Effector CD8-positive, alpha-beta T cell (primary cell): ENCODE results near the gene PRKRA.
A peak's percentile ranks its signal among the peaks of the same experiment; 100 is the strongest.
"Not testable (repeated sequence)": the region's sequence is repeated elsewhere in the genome, so short reads cannot be mapped to it uniquely, and the experiment has no call there.

Experiments
- DNase-seq: peaks from one replicate; lab custom pipeline; 2025; lab: John Stamatoyannopoulos, UW
- total RNA-seq, 4 experiments: gene quantifications; one replicate each; lab custom pipeline; 2026; lab: John Stamatoyannopoulos, UW

PRKRA gene
- 37.7 to 55.0 (median 44.1) reads per million in 4 experiments for total RNA-seq

GRCh38 chr2:178450774-178451525 is at the start of gene PRKRA, which contains the start of gene PJVK:
PRKRA (minus strand) TSS chr2:178451175; CDS start chr2:178451030, 145 bp downstream.
PJVK (plus strand) TSS chr2:178451378; CDS start chr2:178453410, 2,032 bp downstream.
- peak; percentile 91 for DNase-seq

GRCh38 chr2:178499640-178500039 is 48.7 kb upstream of the PRKRA start:
- DNase-seq: no peak

GRCh38 chr2:178498137-178498536 is 47.2 kb upstream of the PRKRA start:
- DNase-seq: no peak

- no peak for DNase-seq
Observed at GRCh38 chr2:178496049-178496448, 45.1 kb upstream of the PRKRA start.

GRCh38 chr2:178491612-178492011 is 40.6 kb upstream of the PRKRA start:
- DNase-seq: no peak

GRCh38 chr2:178485356-178485755 is 34.4 kb upstream of the PRKRA start:
- DNase-seq: no peak

GRCh38 chr2:178484245-178485041 is 33.5 kb upstream of the PRKRA start:
- DNase-seq: no peak

GRCh38 chr2:178482437-178482836 is 31.5 kb upstream of the PRKRA start:
- no peak for DNase-seq

GRCh38 chr2:178480227-178481181 is 29.5 kb upstream of the PRKRA start, which contains the start of gene PLEKHA3:
PLEKHA3 (plus strand) TSS chr2:178480457; CDS start chr2:178480870, 413 bp downstream.
- DNase-seq: peak; percentile 62

GRCh38 chr2:178479758-178480226 is 28.8 kb upstream of the PRKRA start:
- DNase-seq: no peak

GRCh38 chr2:178479275-178479616 is 28.3 kb upstream of the PRKRA start:
- no peak for DNase-seq

GRCh38 chr2:178478439-178479274 is 27.7 kb upstream of the PRKRA start, which contains the start of gene FKBP7:
FKBP7 (minus strand) TSS chr2:178478600; CDS start chr2:178478499, 101 bp downstream.
- peak; percentile 83 for DNase-seq

- no peak for DNase-seq
Observed at GRCh38 chr2:178478130-178478438, 27.1 kb upstream of the PRKRA start.

- no peak for DNase-seq
Observed at GRCh38 chr2:178477443-178478129, 26.6 kb upstream of the PRKRA start.

GRCh38 chr2:178476477-178476876 is 25.5 kb upstream of the PRKRA start:
- no peak for DNase-seq

- DNase-seq: no peak
Observed at GRCh38 chr2:178474560-178474959, 23.6 kb upstream of the PRKRA start.

GRCh38 chr2:178473931-178474330 is 23.0 kb upstream of the PRKRA start:
- DNase-seq: no peak

- no peak for DNase-seq
Observed at GRCh38 chr2:178473373-178473772, 22.4 kb upstream of the PRKRA start.

GRCh38 chr2:178471313-178471712 is 20.3 kb upstream of the PRKRA start:
- not testable (repeated sequence) for DNase-seq

GRCh38 chr2:178469219-178469849 is 18.4 kb upstream of the PRKRA start:
- DNase-seq: no peak
